Activated CD4-positive, alpha-beta memory T cell treated with anti-CD3 and anti-CD28 coated beads for 36 hours (primary cell): ENCODE data around the gene AP2A2. TPM values are rescaled to one million over a fixed set of nuclear protein-coding genes. Genes with fewer than 3 reads are reported as not detected.
A peak's percentile ranks its signal among the peaks of the same experiment; 100 is the strongest.

ENCODE experiments used
- CTCF ChIA-PET: fragments of 350-600 bp; sonication (Branson Sonifier 250); formaldehyde crosslinking; loops from one replicate; lab custom pipeline; 2021; ENCODE audit warnings: antibody characterized with exemption, inconsistent platforms; lab: Charles Lee
- POLR2A ChIA-PET: fragments of 350-600 bp; sonication (Branson Sonifier 250); formaldehyde crosslinking; loops from one replicate; lab custom pipeline; 2021; ENCODE audit warnings: antibody characterized with exemption; lab: Charles Lee
- DNase-seq: peaks from one replicate; pipeline ENCODE4 v3.0.0-alpha.2; 2020
- H3K27ac Mint-ChIP-seq: one replicate; pipeline ENCODE4 v1.8.0; 2021; ENCODE audit warnings: mixed read lengths
- H3K27me3 Mint-ChIP-seq: one replicate; pipeline ENCODE4 v1.8.0; 2021; ENCODE audit warnings: mixed read lengths
- H3K36me3 Mint-ChIP-seq: one replicate; pipeline ENCODE4 v1.8.0; 2021; ENCODE audit warnings: mixed read lengths
- H3K4me1 Mint-ChIP-seq: one replicate; pipeline ENCODE4 v1.8.0; 2021; ENCODE audit warnings: low read depth, mixed read lengths
- H3K4me3 Mint-ChIP-seq: one replicate; pipeline ENCODE4 v1.8.0; 2021; ENCODE audit warnings: mild to moderate bottlenecking, mixed read lengths
- H3K9me3 Mint-ChIP-seq: one replicate; pipeline ENCODE4 v1.8.0; 2021; ENCODE audit warnings: mixed read lengths
- intact Hi-C: fragments of 100-400 bp; cut with micrococcal nuclease; formaldehyde crosslinking; loops from one replicate; pipeline ENCODE4 v1.15.1; 2023
- total RNA-seq, 2 experiments: library from RNA; stranded (reverse); gene quantifications; one replicate each; pipeline ENCODE4 v1.2.3, GENCODE V29; 2021

Gene AP2A2
- total RNA-seq, 2 experiments from 2014 or later: 42.8 to 44.1 TPM

GRCh38 chr11:913043-913442, 12.6 kb upstream of the AP2A2 start:
- Mint-ChIP-seq H3K4me3 (peak overlapping the region; percentile 23), H3K27ac (no peak overlapping the region), H3K4me1 (peaks cover 14% of the 10 kb centered on the region), H3K9me3 (no peaks in the 10 kb centered on the region), H3K27me3 (no peaks in the 10 kb centered on the region), H3K36me3 (no peaks in the 10 kb centered on the region)
- intact Hi-C loops: no loop called here
- no peak for DNase-seq
- ChIA-PET POLR2A (no interaction called here), CTCF (interaction anchor here (2.1 kb wide), 1 partner anchor 12 kb away, joined by 16 read pairs; the partner anchor contains the start of gene AP2A2)

- intact Hi-C loops: no loop called here
These were observed 11.5 kb upstream of the AP2A2 start for GRCh38 chr11:914204-914603.

GRCh38 chr11:914747-915501, 10.7 kb upstream of the AP2A2 start:
- Mint-ChIP-seq H3K9me3 (no peaks in the 10 kb centered on the region), H3K27me3 (no peaks in the 10 kb centered on the region), H3K36me3 (no peaks in the 10 kb centered on the region), H3K4me3 (no peak overlapping the region), H3K4me1 (peaks cover 4% of the 10 kb centered on the region), H3K27ac (no peak overlapping the region)
- intact Hi-C loops: no loop called here
- ChIA-PET POLR2A (no interaction called here), CTCF (interaction anchor here (1.1 kb wide), 1 partner anchor 10 kb away, joined by 5 read pairs; the partner anchor contains the start of gene AP2A2)
- DNase-seq: no peak

More at GRCh38 chr11:914204-914603, 11.5 kb upstream of the AP2A2 start:
- DNase-seq: no peak
- ChIA-PET CTCF (no interaction called here), POLR2A (no interaction called here)
- Mint-ChIP-seq H3K9me3 (no peaks in the 10 kb centered on the region), H3K36me3 (no peaks in the 10 kb centered on the region), H3K27me3 (no peaks in the 10 kb centered on the region), H3K4me1 (peaks cover 11% of the 10 kb centered on the region), H3K4me3 (no peak overlapping the region), H3K27ac (no peak overlapping the region)

- intact Hi-C loops: no loop called here
- Mint-ChIP-seq H3K27ac (no peak overlapping the region), H3K9me3 (no peaks in the 10 kb centered on the region), H3K4me1 (no peaks in the 10 kb centered on the region), H3K27me3 (no peaks in the 10 kb centered on the region), H3K36me3 (no peaks in the 10 kb centered on the region), H3K4me3 (no peak overlapping the region)
- POLR2A ChIA-PET: no interaction called here
- CTCF ChIA-PET: no interaction called here
- no peak for DNase-seq
These were observed 8.2 kb upstream of the AP2A2 start for GRCh38 chr11:917426-917825.

GRCh38 chr11:921921-922678, 3.6 kb upstream of the AP2A2 start:
- peaks cover 9% of the 10 kb centered on the region for H3K4me1 Mint-ChIP-seq
- CTCF ChIA-PET: no interaction called here
- no peak overlapping the region for H3K4me3 Mint-ChIP-seq
- no peaks in the 10 kb centered on the region for H3K9me3 Mint-ChIP-seq
- intact Hi-C loops: no loop called here
- H3K27me3 Mint-ChIP-seq: no peaks in the 10 kb centered on the region
- DNase-seq: no peak
- POLR2A ChIA-PET: no interaction called here
- H3K36me3 Mint-ChIP-seq: no peaks in the 10 kb centered on the region
- no peak overlapping the region for H3K27ac Mint-ChIP-seq

GRCh38 chr11:923691-924405, 1.8 kb upstream of the AP2A2 start:
- H3K4me1 Mint-ChIP-seq: peaks cover 25% of the 10 kb centered on the region
- DNase-seq: no peak
- ChIA-PET CTCF (interaction anchor here (1.5 to 1.9 kb wide), 3 partner anchors 12 to 117 kb away, joined by 3 to 16 read pairs (median 3); no protein-coding TSS in a partner anchor), POLR2A (no interaction called here)
- H3K27me3 Mint-ChIP-seq: no peaks in the 10 kb centered on the region
- peaks cover 2% of the 10 kb centered on the region for H3K36me3 Mint-ChIP-seq
- H3K27ac Mint-ChIP-seq: no peak overlapping the region
- H3K9me3 Mint-ChIP-seq: no peaks in the 10 kb centered on the region
- intact Hi-C loops: no loop called here
- no peak overlapping the region for H3K4me3 Mint-ChIP-seq

- no peak for DNase-seq
- Mint-ChIP-seq H3K27ac (no peak overlapping the region), H3K4me1 (peaks cover 29% of the 10 kb centered on the region), H3K36me3 (peaks cover 2% of the 10 kb centered on the region), H3K4me3 (no peak overlapping the region), H3K9me3 (no peaks in the 10 kb centered on the region), H3K27me3 (no peaks in the 10 kb centered on the region)
- intact Hi-C loops: loop anchor here (5.0 kb wide), 1 partner anchor 82 kb away; the partner anchor contains the start of genes POLR2L and TSPAN4
- ChIA-PET CTCF (interaction anchor here (0.7 to 1.9 kb wide), 9 partner anchors 9 to 127 kb away, joined by 3 to 16 read pairs (median 4); partner anchors contain the start of gene CHID1), POLR2A (interaction anchor here (1.2 kb wide), 1 partner anchor 13 kb away, joined by 3 read pairs; no protein-coding TSS in a partner anchor)
These were observed 1.1 kb upstream of the AP2A2 start for GRCh38 chr11:924406-925157.

- peak; percentile 15 for DNase-seq
- no peaks in the 10 kb centered on the region for H3K9me3 Mint-ChIP-seq
- peaks cover 2% of the 10 kb centered on the region for H3K36me3 Mint-ChIP-seq
- ChIA-PET CTCF (interaction anchor here (0.7 to 1.9 kb wide), 9 partner anchors 10 to 126 kb away, joined by 3 to 16 read pairs (median 4); partner anchors contain the start of gene CHID1), POLR2A (interaction anchor here (1.2 kb wide), 1 partner anchor 14 kb away, joined by 3 read pairs; no protein-coding TSS in a partner anchor)
- H3K4me1 Mint-ChIP-seq: peaks cover 29% of the 10 kb centered on the region
- no peak overlapping the region for H3K27ac Mint-ChIP-seq
- no peak overlapping the region for H3K4me3 Mint-ChIP-seq
- intact Hi-C loops: loop anchor here (5.0 kb wide), 1 partner anchor 83 kb away; the partner anchor contains the start of genes POLR2L and TSPAN4
- H3K27me3 Mint-ChIP-seq: no peaks in the 10 kb centered on the region
These were observed 543 bp upstream of the AP2A2 start for GRCh38 chr11:925158-925495.

- Mint-ChIP-seq H3K4me3 (peak overlapping the region; percentile 78), H3K9me3 (no peaks in the 10 kb centered on the region), H3K4me1 (peaks cover 36% of the 10 kb centered on the region), H3K27me3 (no peaks in the 10 kb centered on the region), H3K27ac (peak overlapping the region; percentile 75), H3K36me3 (peaks cover 2% of the 10 kb centered on the region)
- intact Hi-C loops: loop anchor here (1.0 to 5.0 kb wide), 2 partner anchors 15 to 84 kb away; partner anchors contain the start of genes POLR2L and TSPAN4
- POLR2A ChIA-PET: no interaction called here
- DNase-seq: no peak
- CTCF ChIA-PET: interaction anchor here (0.9 kb wide), 1 partner anchor 125 kb away, joined by 3 read pairs; no protein-coding TSS in a partner anchor
These were observed 759 bp downstream of the AP2A2 start for GRCh38 chr11:926341-926916.

GRCh38 chr11:927871-928270, 2.2 kb downstream of the AP2A2 start:
- Mint-ChIP-seq H3K36me3 (peaks cover 2% of the 10 kb centered on the region), H3K27ac (peak overlapping the region; percentile 18), H3K9me3 (no peaks in the 10 kb centered on the region), H3K4me3 (peak overlapping the region; percentile 8), H3K27me3 (no peaks in the 10 kb centered on the region), H3K4me1 (peaks cover 42% of the 10 kb centered on the region)
- peak; percentile 46 for DNase-seq
- CTCF ChIA-PET: no interaction called here
- intact Hi-C loops: loop anchor here (5.0 kb wide), 1 partner anchor 86 kb away; the partner anchor contains the start of genes POLR2L and TSPAN4
- POLR2A ChIA-PET: interaction anchor here (0.6 to 1.2 kb wide), 2 partner anchors 17 to 647 kb away, joined by 3 to 4 read pairs; partner anchors contain the start of gene CHID1
